ENCODE results near the gene TUB.

TUB gene

DNA sequence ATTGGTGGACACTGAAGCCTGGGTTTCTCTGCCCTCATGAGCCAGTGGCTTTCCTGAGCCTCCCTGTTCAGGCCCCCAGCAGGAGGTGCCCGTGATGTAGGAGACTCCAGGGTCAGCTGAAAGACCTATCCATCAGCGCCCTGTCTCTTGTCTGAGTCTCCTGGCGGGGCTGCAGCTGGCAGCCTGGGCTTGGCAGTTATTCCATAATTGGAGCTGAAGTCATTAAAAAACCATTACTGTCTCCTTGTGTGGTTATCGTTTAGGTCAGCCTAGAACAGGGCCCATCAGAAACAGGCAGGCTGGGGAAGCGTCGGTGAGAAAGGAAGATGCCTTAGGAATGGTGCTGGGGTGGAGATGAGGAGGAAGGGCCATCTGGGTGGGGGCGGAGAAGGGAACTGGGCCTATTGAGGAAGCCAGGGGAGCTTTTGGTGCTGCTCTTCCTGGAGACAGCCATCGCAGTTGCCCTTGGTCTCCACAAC lies 5.0 kb downstream of the TUB start:
- TF ChIP-seq, protein P1, sequence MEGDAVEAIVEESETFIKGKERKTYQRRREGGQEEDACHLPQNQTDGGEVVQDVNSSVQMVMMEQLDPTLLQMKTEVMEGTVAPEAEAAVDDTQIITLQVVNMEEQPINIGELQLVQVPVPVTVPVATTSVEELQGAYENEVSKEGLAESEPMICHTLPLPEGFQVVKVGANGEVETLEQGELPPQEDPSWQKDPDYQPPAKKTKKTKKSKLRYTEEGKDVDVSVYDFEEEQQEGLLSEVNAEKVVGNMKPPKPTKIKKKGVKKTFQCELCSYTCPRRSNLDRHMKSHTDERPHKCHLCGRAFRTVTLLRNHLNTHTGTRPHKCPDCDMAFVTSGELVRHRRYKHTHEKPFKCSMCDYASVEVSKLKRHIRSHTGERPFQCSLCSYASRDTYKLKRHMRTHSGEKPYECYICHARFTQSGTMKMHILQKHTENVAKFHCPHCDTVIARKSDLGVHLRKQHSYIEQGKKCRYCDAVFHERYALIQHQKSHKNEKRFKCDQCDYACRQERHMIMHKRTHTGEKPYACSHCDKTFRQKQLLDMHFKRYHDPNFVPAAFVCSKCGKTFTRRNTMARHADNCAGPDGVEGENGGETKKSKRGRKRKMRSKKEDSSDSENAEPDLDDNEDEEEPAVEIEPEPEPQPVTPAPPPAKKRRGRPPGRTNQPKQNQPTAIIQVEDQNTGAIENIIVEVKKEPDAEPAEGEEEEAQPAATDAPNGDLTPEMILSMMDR (IDR thresholded peaks at IDR 0.05; ENCODE audit: low read length, missing control alignments): no peak
- H3K4me3 ChIP-seq (replicated peaks; ENCODE audit: low read depth, low read length): no peak overlapping the region
- DNase-seq (ENCODE audit: low read depth): no peak

DNA sequence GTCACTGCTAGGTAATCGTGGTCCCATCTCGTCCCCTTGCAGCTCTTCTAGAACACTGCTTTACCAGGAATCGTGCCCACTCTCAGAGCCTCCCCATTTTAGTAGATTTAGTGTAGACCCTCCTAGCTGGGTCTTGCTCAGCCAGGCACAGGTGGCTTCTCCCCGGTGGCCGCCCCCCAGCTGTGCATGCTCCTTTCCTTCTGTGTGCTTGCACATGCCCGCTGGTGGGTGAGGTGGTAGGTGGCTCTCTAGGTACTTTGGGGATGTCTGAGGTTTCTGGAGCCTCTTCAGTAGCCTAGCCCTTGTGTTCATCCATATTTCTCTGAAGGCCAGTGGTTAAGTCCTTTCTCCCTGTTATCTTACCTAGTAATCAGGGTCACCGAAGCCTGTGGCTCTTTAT lies 5.6 kb downstream of the TUB start:
- DNase-seq (ENCODE audit: low read depth): no peak
- TF ChIP-seq, protein P1 (IDR thresholded peaks at IDR 0.05; ENCODE audit: low read length, missing control alignments): no peak
- no peak overlapping the region for H3K4me3 ChIP-seq (replicated peaks; ENCODE audit: low read depth, low read length)

DNA sequence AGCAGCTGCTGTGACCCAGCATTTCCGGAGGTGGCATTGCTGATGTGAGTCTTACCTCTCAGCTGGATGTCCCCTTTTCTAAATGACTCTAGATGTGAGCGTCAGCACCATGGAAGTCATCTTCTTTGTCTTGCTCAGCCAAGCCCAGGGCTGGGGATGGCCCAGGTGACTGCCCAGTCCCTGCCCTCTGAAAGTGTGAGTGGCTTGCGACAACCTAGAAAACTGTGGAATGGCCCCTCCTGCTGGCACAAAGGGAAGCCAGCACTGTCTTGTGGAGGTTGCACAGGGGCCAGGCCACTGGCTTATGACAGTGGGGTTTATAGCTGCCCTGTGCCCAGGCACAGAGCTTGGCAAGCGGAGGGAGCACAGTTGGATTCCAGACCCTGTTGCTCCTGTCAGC lies 6.2 kb downstream of the TUB start:
- no peak for DNase-seq (ENCODE audit: low read depth)
- no peak overlapping the region for H3K4me3 ChIP-seq (replicated peaks; ENCODE audit: low read depth, low read length)
- TF ChIP-seq, protein P1 (IDR thresholded peaks at IDR 0.05; ENCODE audit: low read length, missing control alignments): peak; percentile 19

DNA sequence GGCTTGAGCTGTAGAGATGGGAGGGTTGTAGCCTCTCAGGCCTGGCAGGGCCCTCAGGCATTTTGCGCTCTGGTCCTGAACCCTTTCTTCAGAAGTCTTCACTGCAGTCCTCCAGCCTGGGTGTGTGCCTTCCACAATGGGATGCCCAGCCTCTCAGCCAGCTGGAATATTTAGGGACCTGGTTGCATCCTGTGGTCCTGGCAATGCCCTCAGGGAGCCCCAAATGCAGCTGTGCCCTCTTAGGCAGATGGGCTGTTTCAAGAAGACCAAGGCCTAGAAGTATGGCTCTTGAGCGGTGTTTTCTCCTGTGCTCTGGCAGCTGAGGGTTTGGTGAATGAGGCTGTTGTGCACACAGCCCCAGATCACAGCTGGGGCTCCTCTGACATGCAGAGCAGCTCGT lies 6.7 kb downstream of the TUB start:
- TF ChIP-seq, protein P1 (IDR thresholded peaks at IDR 0.05; ENCODE audit: low read length, missing control alignments): no peak
- no peak for DNase-seq (ENCODE audit: low read depth)
- H3K4me3 ChIP-seq (replicated peaks; ENCODE audit: low read depth, low read length): no peak overlapping the region

DNA sequence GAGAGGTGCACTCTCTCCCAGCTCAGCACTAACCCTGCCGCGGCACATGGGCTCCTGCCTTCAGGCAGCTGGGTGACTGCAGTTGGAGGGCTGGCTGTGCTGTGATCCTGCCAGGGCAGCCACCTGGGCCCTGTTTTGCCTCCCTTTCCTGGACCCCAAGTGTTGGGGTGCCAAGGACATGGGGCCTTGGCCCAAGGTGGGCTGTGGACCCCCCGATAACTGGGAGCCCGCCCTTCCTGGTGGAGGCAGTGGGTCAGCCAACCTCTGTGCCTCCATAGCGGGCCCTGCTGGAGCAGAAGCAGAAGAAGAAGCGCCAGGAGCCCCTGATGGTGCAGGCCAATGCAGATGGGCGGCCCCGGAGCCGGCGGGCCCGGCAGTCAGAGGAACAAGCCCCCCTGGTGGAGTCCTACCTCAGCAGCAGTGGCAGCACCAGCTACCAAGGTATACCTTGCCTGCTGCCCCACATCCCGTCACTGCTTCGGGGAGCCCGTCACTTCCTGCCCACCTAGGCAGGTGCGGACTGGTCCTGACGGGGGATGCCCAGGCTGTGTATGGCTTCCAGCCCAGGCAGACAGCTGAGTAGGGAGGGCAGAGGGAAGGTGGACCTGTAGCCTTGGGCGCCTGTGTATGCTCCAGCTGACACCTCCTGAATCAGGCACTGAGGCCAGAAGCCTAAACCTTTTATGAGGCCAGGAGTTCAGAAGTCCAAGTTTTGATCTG lies 8.9 kb downstream of the TUB start:
- no peak for DNase-seq (ENCODE audit: low read depth)
- TF ChIP-seq, protein P1 (IDR thresholded peaks at IDR 0.05; ENCODE audit: low read length, missing control alignments): no peak
- H3K4me3 ChIP-seq (replicated peaks; ENCODE audit: low read depth, low read length): no peak overlapping the region

DNA sequence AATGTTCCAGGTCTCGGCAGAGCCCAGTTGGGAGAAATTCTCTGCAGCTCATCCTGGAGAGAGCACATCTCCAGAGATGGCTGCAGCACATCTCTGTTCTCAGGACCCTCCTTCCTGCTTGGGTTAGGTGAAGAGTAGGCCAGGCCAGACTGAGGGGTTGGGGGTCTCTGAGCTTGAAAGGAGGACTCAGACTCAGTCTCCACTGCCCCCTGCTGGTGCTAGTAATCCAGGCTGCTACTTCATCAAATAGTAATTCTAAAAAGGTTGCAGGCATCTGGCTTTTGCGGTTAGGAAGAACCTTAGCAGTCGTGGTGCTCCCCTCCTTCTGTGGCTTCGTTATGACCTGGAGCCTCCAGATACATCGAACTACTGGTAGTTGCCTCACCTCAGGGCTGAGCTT lies 9.7 kb downstream of the TUB start:
- DNase-seq (ENCODE audit: low read depth): peak; percentile 48
- H3K4me3 ChIP-seq (replicated peaks; ENCODE audit: low read depth, low read length): no peak overlapping the region
- TF ChIP-seq, protein P1 (IDR thresholded peaks at IDR 0.05; ENCODE audit: low read length, missing control alignments): peak; percentile 65

DNA sequence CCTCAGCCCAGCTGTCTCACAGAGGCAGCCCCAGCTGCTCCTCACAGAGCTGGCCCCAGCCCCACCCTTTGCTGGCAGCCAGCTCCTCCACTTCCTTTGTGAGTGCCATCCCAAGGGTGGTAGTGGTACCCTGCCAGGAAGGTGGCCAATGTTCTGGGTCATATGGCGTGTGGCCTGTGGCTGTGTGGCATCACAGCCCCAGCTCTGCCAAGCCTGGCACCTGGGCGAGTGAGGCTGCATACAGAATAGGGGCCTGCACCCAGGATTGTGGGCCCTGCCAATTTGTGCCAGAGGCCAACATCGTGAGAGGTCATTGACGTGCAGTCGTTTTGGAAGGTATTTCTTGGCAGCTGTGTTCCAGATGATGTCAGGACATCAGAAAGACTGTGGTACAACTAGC lies 10.7 kb downstream of the TUB start:
- no peak overlapping the region for H3K4me3 ChIP-seq (replicated peaks; ENCODE audit: low read depth, low read length)
- no peak for DNase-seq (ENCODE audit: low read depth)
- TF ChIP-seq, protein P1 (IDR thresholded peaks at IDR 0.05; ENCODE audit: low read length, missing control alignments): no peak

Measured in fibroblast of pulmonary artery (primary cell).